ENCODE measurements around the gene PLOD2.
"Not testable (repeated sequence)": the region's sequence is repeated elsewhere in the genome, so short reads cannot be mapped to it uniquely, and the experiment has no call there.

The PLOD2 gene

GRCh38 chr3:146138902-146139301 is 22.1 kb downstream of the PLOD2 start:
- DNase-seq (ENCODE audit: low read depth), result no peak

DNA sequence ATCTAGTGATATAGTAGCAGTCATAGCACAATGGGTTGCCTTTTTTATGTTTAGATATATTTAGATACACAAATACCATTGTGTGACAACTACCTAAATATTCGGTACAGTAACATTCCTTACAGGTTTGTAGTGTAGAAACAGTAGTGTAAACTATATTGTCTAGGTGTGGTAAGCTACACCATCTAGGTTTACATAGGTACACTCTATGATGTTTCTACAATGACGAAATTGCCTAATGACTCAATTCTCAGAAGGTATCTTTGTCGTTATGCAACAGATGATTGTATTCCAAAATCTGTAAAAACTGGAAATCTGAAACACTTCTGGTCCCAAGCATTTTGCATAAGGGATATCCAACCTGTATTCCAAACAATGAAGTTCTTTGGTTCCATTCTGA is 24.3 kb downstream of the PLOD2 start:
- no peak for DNase-seq (ENCODE audit: low read depth)

DNA sequence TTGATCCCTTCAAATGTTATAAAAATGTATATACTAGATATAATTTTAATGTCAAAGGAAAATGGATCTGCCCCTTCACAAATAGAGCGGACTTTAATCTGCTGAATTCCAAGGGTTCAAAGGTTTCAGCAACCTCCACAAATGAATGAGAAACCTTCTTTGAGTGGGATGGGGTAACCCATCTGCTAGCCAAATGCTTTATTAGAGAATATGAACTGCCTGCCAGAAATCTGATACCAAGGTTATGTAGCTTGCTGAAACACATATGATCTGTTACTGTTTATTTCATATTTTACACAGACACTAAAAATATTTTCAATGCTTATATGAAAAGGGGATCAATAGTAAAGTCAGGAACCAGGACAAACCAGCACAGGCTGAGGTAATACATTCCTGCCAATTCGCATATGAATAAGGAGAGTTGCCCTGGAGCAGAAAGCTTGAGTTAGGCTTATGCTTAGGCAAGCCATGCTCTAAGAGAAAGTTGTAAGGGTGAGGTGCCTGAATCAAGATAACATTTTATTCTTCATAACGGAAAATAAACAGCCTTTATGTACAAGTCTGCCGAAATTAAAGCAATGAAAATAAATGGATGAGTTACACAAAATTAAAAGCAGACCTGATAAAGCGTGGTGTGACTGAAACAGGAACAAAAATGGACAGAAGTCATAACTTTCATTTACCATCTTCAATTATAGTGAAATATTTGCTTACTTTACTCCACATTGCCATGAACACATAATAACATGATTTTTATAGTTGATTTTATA is 26.5 kb downstream of the PLOD2 start:
- DNase-seq (ENCODE audit: low read depth), result no peak

DNA sequence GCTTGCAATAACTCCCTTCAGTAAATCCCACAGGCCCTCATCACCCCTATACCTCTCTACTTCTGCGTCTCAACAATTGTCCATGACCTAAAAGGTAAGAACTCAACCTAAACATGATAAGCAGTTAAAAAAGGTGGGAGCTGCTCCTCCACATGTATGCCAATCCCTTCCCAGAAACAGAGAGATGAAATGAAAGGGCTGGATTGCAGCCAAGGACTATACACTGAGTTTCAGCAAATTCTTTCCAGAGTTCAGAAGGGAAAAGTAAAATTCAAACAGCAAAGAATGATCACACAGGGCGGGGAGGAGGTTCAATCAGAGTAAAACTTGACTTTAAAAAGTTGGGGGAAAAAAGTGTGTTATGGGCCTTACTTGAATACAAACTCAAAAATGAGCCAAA is 27.5 kb downstream of the PLOD2 start:
- DNase-seq (ENCODE audit: low read depth), result no peak

- DNase-seq (ENCODE audit: low read depth), result peak; percentile 64
These were observed 29.2 kb downstream of the PLOD2 start for GRCh38 chr3:146131616-146132410.

DNA sequence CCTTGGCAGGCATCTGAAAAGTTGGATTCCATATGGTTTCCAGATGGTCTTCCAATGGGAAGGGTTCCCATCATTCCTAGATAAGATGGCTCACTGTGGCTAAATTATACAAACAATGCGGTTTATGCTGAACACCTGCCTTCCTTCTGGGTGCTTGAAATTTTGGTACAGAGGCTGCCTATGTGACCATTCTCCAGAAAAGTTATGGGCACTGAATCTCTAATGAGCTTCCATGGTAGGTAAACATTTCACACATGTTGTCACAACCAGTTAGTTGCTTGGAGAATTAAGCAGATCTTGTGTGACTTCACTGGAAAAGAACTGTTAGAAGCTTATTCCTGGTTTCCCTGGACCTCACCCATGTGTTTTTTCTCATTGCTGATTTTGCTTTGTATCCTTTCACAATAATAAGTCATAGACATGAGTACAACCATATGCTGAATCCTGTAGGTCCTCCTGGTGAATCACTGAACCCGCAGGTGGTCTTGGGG is 30.1 kb downstream of the PLOD2 start:
- DNase-seq (ENCODE audit: low read depth), result peak; percentile 29

DNA sequence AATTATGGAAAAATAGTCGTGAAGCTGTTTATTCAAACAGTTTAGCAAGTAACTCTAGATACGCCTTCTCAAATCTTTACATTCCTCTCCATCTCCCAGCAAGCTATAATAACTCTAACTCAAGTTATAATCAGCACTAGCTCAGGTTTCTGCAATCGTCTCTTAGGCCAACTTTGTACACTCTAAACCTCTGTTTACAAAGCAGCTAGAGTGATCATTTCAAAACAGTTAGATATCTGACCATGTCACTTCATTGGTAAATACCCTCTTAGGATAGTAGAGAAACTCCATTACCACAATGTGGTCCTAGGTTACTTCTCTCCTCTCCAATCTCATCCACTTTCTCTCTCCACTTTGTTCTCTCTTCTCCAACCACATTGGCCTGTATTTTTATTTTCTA is 31.2 kb downstream of the PLOD2 start:
- no peak for DNase-seq (ENCODE audit: low read depth)

DNA sequence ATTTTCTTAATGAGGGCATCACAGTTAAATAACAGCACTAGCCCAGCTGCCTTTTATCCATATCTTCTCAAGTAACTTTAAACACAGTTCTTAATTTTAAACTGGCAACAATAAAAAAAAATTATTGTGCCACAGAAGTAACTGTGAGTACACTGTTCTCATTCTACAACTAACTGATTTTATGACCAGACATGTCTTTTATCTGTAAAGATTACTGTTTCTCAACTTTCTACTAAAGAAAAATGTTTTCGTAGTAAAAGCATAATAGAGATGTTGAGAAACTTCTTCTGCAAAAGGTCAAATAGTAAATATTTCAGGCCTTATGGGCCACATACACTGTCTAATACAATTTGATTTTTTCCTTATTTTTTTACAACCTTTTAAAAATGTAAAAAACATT is 32.0 kb downstream of the PLOD2 start:
- no peak for DNase-seq (ENCODE audit: low read depth)

DNA sequence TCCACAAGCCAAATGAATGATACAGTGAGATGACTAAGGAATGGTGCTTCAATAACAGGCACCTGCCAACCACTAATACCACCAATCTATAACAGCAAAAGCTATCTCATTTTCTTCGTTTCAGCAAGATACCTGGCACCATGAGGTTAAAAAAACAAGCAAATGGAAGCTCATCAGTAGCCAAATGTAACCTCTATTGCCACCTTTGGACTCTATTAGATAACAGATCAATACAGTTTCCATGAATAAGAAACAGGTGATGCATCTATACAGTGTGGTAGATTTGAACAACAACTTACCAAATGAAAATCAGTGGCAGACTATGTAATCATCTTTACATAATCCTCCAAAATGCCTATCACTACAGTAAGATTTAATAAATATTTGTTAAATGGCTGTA is 32.8 kb downstream of the PLOD2 start:
- DNase-seq (ENCODE audit: low read depth), result no peak

DNA sequence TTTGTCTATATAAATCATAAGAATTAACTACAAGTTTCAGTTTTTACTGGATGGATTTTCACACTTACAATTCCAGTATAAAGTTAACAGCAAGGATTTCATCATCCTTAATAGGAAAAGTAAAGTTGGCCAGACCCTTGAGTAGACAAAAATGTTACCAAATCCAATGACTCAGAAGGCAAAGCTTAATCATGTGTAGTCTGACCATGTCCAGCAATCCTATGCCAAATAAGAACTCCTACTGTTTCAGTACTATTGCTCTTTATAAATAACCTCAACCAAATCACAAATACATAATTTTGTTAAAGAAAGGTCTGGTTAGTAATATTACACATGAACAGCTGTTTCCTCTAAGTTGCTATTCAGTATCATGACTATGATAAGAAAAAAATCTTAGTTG is 35.0 kb downstream of the PLOD2 start:
- DNase-seq (ENCODE audit: low read depth), result peak; percentile 94

DNA sequence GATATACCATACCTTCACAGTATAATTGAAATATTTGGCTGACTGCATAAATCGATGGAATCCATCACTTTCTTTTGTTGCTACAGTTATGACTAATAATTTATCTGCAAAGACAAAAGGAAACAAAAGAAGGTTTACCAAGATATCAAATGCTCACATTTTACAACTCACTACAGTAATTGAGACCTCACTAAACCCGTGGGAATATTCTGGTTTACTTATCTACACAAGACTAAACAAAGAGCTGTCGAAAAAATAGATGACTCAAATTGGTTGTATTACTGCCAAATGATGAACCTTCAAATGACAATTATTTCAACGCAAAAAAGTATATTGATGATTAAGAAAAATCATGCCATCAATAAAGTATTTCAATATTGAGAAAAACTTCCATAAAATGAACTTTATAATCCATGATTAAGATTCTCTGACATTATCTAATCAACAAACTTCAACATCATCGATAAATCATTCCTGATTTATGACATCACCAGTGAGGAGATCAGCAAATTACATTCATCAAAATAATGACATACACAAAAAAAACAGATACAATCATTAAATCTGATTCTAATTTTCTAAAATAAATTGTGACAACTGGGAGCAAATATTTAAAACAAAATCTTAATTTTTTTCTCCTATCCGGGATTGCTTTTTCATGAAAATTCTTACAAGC is 36.7 kb downstream of the PLOD2 start:
- DNase-seq (ENCODE audit: low read depth), result no peak

- peak; percentile 88 for DNase-seq (ENCODE audit: low read depth)
These were observed 43.3 kb downstream of the PLOD2 start for GRCh38 chr3:146117406-146118285.

DNA sequence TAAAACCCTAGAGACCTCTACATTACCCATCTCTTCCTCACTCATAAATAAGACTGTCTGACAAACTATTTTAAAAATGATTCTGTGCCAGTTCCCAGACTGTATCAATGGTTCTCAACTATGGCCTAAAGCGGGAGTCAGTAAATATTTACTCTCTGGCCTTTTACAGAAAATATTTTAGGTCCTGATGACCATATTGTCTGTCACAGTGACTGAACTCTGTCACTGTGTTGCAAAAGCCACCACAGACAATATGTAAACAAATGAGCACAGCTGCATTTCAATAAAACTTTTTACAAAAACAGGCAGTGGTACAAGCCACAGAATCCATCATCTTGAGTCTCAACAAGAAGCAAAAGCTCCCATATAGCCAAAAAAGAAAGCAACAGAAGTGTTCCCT is 45.4 kb downstream of the PLOD2 start:
- no peak for DNase-seq (ENCODE audit: low read depth)

DNA sequence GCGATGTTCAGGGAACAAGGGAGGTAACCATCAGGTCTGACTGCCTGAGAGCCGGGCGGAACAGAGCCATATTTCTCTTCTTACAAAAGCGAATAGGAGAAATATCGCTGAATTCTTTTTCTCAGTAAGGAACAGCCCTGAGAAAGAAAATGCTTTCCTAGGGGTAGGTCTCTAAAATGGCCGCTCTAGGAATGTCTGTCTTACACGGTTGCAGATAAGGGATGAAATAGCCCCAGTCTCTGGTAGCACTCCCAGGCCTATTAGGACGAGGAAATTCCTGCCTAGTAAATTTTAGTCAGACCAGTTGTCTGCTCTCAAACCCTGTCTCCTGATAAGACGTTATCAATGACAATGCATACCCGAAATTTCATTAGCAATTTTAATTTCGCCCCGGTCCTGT is 47.2 kb downstream of the PLOD2 start:
- DNase-seq (ENCODE audit: low read depth), result not testable (repeated sequence)

GRCh38 chr3:146111337-146111736 is 49.6 kb downstream of the PLOD2 start:
- DNase-seq (ENCODE audit: low read depth), result no peak

- no peak for DNase-seq (ENCODE audit: low read depth)
These were observed 50.8 kb downstream of the PLOD2 start for GRCh38 chr3:146110161-146110560.

DNA sequence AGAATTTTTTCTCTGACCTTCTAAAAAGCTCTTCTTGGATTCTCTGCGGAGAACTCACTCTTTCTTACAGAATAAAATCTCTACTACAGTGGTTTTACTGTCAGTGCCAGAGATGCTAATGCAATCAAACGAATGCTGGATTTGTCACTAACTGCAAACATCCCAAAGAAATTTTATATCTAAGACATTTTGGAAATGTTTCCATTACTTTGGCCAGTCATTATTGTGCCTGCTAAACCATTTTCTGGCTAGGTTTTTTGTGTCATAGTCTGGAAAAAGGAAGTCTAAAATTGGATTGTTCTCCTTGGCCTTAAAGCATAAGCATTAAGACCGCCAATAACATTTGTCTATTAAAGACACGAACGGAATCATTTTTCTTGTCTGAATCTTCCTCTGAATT is 54.0 kb downstream of the PLOD2 start:
- peak; percentile 44 for DNase-seq (ENCODE audit: low read depth)

DNA sequence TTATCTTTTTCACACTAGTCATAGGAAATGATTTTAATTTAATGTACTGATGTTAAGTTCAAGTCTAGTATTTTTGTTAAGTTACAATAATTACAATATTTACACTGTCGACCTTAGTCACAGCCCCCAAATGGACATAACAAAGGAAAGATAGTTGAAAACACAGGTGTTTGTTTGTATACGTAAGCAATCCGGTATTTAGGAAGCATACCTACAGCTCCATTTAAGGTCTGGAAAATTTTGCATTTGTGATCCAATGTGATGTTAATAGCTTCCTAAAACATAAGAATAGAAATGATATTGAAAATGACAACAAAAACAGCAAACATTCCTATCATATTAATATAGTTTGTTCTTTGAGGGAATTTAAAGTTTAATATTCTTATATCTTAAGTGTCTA is 56.9 kb downstream of the PLOD2 start:
- DNase-seq (ENCODE audit: low read depth), result no peak

DNA sequence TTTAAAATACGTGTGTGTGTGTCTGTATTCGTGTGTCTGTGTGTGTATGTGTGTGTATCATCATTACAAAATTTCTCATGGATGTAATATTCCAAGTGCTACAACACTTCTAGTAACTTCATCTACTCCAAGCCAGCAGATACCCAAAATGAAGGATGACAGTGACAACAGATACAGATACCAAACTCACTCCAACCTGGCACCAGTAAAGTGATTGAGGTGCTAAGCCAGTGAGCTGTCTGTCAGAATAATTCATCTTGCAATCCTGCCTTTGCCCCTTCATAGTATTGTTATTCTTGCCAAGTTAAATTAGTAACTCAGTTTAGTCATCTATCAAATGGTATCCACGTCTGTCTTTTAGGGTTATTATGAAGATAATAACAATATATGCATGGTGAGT is 58.1 kb downstream of the PLOD2 start:
- no peak for DNase-seq (ENCODE audit: low read depth)

DNA sequence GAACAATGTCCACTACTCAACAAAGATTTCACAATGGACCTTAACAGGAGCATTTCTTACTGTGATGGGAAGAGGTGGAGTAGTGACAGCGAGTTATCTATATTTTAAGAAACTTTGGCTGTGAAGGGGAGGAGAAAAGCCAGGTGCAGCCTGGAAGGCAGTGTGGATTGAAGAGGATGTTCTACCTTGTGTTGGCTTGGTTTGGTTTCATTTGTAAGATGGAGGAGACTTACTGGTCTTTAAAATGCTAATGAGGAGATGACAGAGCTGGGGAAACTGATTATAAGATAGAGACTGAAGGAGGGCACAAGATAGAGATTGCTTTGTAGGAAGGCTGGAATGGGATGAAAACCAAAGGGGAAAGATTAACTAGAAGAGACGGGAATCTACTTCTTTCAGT is 59.4 kb downstream of the PLOD2 start:
- DNase-seq (ENCODE audit: low read depth), result no peak

DNA sequence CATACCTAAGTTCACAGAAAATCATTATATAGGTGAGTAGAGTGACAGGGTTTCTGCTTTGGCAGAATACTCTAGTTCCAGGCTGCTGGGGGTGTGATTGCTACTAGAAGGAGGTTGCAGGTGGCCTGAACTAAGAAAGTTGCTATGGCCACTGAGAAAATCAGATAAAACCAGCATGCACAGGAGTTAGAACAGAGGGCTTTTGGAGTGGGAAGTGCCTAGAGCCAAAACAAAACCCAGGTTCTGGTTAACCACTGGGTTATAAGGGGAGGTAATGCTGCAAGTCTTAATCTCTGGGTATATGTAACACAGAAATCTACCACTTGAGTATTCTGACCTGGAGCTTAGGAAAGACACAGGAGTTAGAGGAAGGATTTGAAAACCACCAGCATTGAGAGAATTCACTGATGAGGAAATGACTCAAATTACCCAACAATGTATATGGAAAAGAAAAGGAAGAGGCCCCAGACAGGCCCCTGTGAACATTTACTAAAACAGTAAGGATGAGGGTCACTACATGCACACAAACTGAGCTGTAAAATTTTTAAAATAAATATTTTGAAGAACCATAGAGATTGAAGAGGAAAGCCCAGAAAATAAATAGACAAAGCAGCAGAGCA is 60.0 kb downstream of the PLOD2 start:
- no peak for DNase-seq (ENCODE audit: low read depth)
